HG02678 (cell line): ENCODE data around the gene RIPK4.

Experiments
- ATAC-seq: cut with Tn5 transposase; IDR thresholded peaks from one replicate; pipeline ENCODE4 v1.9.1; 2021; ENCODE audit warnings: mild to moderate bottlenecking, moderate library complexity; ENCODE audit not compliant: unreplicated experiment

The RIPK4 gene

DNA sequence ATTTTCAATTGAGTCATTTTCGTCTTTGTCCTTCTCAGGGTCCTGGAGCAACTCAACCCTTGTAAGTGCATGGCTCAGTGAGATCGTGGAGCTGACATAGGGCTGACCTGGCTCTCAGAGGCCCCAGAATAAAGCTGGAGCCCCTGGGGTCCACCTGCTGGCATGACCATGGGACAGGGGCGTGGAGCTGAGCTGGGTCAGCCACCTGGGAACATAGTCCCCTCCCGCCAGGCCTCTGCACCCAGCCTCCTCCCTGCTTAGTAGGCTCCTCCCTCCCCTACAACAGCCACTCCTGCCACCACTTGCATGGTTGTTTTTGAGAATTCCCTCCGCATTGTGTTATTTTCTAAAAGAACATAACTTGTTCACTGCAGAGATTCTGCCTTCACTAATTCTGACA lies 3.1 kb upstream of the RIPK4 start:
- ATAC-seq = no peak

- no peak for ATAC-seq
Measured at GRCh38 chr21:41769521-41769920, 2.7 kb upstream of the RIPK4 start.

- ATAC-seq = no peak
Measured at GRCh38 chr21:41769111-41769510, 2.3 kb upstream of the RIPK4 start.

- ATAC-seq = no peak
Measured at GRCh38 chr21:41768437-41769042, 1.7 kb upstream of the RIPK4 start.

- no peak for ATAC-seq
Measured at GRCh38 chr21:41767606-41768436, 969 bp upstream of the RIPK4 start.

DNA sequence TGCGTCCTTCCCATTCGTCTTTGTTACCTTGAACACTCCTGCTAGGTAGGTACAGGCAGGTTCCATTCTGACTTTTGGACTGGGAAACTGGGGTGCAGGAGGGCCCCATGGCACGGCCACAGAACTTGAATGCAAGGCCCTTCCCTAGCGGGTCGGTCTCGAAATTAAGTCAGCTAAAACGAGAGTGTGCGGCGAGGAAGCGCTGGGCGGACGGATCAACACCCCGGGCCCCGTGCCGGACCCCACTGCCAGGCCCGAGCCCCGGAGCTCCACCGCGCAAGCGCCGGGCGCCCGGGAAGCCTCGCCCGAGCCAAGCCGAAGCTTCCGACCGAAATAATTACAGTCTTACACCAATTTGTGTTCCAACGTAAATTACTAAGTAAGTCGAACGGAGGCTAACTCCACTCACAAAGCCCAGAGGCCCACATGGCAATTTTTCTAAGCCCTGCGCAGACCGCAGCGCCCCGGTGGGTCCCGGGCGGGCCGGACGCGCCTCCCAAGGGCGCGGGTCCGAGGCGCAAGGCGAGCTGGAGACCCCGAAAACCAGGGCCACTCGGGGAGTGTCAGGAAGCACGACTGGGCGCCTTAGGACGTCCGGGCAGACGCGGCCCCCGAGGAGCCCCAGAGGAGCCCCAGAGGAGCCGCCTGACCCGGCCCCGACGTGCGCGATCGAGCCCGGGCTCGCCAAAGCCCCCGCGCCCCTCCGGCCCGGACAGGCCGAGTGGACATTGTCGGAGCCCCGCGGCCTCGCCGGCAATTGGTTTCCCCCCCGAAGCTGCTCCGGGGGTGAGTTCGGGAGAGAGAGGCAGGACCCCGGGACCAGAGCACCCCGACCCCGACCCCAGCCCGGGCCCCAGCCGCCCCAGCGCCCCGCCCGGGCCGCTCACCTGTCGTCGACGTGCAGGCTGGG lies 624 bp downstream of the RIPK4 start:
- no peak for ATAC-seq

DNA sequence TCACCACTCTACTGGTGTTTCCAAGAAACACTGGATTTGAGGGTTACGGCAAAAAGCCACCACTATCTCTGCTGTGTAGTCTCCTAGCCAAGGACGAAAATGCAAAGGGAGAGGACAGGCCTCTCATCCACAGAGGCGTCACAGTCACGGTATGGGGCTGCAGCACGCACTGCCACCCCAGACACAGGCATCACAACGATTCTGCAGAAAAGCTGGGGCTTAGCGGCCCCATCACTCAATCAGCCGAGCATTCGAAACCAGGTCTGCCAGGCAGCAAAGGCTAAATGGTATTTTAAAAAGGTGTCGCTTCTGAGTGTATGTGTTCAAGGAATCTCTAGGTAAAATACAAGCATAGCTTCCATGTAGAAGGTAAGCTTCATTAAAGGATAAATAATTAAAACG lies 1.4 kb downstream of the RIPK4 start:
- no peak for ATAC-seq

DNA sequence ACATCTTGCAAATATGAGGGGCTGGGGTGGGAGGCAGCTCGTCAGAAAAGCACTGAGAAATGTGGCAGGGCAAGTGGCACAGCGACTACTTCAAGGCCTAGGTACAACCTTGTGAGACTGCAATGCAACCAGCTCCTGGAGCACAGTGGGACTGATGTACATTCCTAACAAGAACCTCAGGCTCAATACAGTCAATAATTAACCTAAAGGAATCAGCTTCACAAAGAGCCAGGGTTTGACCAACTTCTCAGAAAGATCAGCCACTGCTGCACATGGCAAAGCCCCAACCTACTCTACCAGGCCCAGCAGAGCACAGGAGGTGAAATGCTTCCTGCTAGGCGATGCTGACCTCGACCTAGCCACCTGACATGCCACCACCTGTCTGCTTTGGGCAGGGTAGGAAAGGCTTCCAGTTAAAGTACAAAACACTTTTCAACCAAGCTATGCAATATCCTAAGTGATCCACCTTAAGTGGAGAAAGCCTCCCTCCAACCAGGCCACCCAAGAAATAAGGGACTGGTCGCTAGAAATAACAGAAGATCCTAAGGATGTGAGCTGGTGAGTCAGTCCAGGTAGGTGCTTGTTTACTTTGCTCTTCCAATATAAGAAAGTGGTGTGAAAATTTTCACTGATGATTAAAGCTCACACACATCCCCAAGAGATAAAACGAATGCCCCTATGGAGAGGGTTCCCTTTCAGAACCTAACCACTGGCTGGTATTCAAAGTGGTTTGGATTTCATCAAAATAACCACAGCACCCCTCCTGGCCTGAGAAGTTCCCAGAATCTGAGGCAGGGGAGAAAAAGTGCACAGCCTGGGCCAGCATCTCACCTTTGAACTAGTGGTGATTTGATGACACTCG lies 2.1 kb downstream of the RIPK4 start:
- ATAC-seq = no peak

DNA sequence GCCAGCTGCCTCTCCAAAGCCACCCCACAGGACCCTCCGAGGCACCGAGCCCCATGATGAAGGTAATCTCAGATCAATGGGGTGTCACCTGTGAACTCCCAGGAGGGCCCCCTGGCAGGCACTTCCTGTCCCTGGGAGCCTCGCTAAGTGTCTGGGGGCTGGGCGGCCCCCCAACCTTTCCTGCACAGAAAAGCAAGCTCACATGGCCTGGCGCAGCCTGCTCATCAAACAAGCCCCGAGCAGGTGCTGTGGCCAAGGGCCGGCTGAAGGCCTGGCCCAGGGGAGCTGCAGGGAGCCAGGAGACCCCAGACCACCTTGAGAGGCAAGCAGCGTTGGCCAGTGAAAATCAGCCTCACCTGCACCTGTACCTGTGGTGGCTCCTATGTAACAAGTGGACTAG lies 2.9 kb downstream of the RIPK4 start:
- no peak for ATAC-seq

DNA sequence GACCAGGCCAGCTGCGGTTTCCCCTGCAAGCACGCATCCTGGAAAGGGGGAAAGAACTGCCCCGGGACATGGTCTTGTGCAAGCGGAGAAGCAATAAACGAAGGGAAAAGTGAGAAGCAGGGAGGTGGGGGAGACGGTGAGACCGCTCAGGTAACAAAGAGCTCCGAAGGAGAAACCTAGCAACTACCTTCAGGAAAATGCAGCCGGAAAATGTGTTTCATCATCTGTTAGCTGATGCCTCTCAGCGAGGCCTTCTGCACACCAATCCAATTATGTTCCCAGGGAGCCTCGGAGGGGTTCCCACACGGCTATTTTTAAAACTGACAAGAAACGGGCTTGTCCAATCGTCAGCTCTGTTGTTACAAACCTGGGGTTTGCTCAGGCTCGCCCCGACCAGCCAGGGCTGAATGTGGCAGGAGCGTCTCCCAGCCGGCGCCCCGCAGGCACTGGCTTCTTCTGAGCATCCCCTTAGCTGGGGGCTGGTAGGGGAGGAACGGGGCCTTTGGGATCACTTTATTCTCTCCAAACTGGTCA lies 3.4 kb downstream of the RIPK4 start:
- ATAC-seq = no peak

GRCh38 chr21:41762753-41763152 lies 4.1 kb downstream of the RIPK4 start:
- no peak for ATAC-seq

DNA sequence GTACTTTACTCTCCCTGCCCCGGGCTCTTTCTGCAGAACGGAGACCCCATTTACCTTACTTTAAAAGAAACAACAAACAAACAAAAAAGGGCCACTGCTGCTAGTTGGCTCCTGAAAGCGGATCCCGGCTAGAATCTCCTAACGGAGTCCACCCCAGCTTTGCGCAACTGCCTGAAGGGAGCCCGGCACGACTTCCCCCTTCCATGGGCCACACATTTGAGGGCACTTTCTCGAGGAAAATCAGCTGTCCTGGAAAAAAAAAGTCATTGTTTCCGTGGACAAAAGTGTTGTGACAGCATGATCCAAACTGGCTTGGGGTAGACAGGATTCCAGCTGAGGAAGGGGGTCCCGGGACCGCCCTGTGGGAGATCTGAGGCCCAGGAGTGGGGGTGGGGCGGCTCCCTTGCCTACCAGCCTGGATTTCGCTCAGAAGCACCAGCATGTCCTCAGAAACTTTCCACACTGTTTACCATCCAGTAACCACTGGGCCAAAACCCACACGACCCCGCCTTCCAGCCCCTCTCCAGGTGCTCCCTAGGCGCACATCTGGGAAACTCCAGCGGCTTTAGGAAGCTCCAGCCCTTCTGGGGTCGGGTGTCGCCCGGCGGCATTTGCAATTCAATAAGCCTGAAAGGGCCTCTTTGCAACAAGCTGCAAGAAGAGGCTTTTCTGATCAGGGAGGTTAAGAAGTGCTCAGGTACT lies 4.8 kb downstream of the RIPK4 start:
- no peak for ATAC-seq

DNA sequence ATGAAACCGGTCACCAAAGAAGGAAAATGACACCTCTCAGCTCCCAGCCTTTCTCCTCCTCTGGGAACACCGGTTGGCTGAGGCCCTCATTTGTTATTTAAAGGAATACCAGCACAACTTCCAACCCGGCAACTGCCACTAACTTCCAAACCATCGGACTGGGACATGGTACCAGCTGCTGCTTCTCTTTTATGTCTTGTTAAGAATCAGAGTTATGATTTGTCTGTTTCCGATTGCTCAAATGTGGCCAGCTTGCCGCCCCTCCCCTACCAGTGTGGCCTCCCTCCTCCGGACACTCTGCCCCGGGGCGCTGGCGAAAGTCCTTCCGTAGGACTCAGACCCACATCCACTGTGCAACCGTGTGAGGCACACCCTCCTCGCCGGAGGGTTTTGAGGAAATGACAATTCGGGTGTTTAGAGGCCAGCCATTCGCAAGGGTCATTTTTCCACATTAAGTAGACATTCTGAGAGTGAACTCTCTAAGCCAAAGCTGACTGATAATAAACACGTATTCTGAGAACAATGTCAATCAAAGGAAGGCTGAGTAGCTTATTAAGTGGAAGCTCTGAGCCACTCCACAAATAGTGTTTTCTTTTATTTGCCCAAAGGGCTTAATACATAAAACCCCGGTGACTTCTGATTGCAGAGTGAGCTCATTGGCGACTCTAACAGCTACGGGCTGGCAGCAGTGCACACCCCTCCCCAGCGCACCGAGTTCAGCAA lies 5.5 kb downstream of the RIPK4 start:
- no peak for ATAC-seq

GRCh38 chr21:41760411-41760810 lies 6.4 kb downstream of the RIPK4 start:
- ATAC-seq = no peak

GRCh38 chr21:41759926-41760325 lies 6.9 kb downstream of the RIPK4 start:
- ATAC-seq = no peak

DNA sequence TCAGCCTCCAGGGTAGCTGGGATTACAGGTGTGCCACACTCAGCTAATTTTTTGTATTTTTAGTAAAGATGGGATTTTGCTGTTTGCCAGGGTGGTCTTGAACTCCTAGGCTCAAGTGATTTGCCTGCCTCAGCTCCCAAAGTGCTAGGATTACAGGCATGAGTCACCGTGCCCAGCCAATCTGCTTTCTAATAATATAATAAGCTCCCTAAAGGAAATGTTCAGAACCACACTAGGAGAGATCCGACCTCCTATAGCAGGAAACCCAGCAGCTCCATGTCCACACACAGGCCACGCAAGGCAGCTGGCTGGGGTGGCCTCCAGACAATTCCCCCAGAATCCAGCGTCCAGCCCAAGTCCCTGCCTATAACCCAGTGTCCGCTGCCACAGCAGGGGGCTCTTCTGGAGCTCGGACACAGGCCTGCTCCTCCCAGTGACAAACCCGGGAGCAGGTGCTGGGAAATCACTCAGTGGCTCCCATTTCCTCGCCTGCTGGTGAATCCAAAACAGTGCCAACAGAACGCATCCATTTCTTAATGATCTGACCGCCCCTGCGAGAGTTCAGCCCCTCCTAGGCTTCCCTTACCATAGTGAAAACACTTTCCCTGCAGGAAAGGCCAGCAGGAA lies 7.5 kb downstream of the RIPK4 start:
- ATAC-seq = no peak

DNA sequence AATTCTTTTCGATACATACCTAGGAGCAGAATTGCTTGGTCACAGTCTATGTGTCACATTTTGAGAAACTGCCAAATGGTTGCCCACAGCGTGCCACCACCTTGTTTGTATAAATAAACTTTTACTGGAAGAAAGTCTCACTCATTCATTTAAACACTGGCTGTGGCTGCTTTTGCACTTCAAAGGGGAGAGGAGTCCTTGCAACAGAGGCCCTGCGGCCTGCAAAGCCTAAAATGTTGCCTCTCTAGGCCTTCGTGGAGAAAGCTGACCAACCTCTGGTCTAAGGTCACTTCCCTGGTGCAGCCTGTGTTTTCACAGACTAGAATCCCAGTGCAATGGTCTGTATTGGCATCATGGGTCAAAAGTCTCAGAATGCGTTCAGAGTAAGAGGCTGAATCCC lies 8.3 kb downstream of the RIPK4 start:
- ATAC-seq = no peak

DNA sequence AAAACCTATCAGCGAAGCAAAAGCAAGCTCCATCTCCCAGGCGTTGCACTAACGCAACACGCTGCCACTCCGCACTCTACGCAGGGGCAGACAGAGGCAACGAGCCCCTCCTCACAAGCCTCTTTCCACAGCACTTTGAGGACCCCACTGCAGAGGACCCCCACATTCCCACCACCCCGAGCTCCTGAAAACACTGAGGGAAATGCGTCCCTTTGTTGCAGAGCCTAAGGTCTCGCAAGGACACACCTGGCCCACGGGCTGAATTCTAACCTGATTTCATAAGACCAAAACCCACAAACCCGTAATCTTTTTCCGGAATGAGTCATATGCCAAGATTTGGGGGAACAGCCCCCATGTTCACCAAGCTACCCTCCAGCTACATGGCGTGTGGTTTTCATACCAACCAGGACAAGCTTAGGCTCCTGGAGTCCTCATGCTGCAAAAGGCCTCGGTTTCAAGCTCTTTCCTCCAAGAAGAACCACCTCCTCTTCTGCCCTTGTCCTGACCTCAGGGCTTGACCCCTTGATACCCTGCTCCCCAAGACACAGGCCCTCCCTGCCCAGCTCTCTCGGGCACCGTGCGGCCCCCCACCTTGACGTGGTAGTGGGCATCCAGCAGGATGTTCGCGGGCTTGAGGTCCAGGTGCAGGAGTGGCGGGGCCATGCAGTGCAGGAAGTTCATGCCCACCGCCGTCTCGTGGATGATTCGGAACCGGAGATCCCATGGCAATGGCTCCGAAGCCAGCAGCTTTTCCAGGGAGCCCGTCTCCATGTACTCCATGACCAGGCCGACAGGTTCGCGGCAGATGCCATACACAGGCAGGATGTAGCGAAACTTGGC lies 10.7 kb downstream of the RIPK4 start:
- ATAC-seq = no peak
